Epithelial cell of proximal tubule (primary cell): Measurements from ENCODE around the gene PHF21A. TPM values are rescaled to one million over a fixed set of nuclear protein-coding genes. Genes with fewer than 3 reads are reported as not detected.
A peak's percentile ranks its signal among the peaks of the same experiment; 100 is the strongest.
"Not testable (repeated sequence)": the region's sequence is repeated elsewhere in the genome, so short reads cannot be mapped to it uniquely, and the experiment has no call there.

Experiments
- DNase-seq: peaks from one replicate; pipeline ENCODE4 v3.0.0-alpha.2; 2011; ENCODE audit warnings: low read depth
- H3K4me3 ChIP-seq: 2 replicates; pipeline ENCODE4 v1.5.1; 2011; ENCODE audit warnings: low read depth, mild to moderate bottlenecking, low read length
- CTCF ChIP-seq: conservative IDR thresholded peaks from 2 replicates; pipeline ENCODE4 v1.5.1; 2012; ENCODE audit warnings: low read depth, mild to moderate bottlenecking, low read length
- total RNA-seq: library from RNA; depleted of rRNA; stranded (reverse); fragments of >200 nt; gene quantifications from 2 replicates; pipeline ENCODE4 v1.2.3, GENCODE V29; 2015

PHF21A gene
- total RNA-seq, 1 donor from 2014 or later, result 5.8 TPM

DNA sequence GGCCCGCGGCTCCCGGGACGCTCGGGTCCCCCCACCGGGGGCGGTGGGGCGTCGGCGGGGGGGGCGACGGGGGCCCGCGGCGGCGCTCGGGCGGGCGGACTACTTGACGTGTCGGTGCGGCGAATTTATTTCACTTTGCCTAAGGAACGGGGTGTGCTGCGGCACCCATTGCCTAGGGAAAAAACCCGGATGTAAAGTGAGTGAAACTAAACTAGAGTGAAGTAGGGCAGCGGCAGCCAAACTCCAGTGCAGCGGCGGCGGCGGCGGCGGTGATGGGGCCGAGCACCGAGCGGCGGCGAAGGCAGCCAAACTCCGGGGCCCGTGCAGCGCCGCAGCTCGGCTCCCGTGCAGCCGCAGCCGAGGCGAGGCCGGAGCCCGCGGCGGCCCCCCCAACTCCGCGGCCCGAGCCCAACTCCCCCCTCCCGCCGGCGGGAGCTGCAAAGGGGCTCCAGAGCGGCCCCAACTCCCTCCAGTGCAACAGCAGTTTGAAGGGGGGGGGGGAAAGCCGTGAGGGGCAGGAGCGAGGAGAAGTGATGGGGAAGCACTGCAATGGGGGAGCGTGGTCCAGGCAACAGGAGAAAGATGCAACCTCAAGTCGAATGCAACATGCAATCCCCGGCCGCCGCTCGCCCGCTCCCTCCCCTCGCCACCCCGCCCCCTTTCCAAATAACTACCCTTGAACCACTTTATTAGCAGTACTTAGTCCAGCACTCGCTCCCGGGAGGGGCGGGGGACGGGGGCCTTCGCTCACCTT is 647 bp upstream of the PHF21A start:
- peak; percentile 53 for DNase-seq
- no peak for TF ChIP-seq CTCF
- peak overlapping the region; percentile 78 for H3K4me3 ChIP-seq

GRCh38 chr11:46120346-46121300 is 631 bp downstream of the PHF21A start:
- H3K4me3 ChIP-seq, result peak overlapping the region; percentile 77
- peak; percentile 36 for DNase-seq
- no peak for TF ChIP-seq CTCF

- TF ChIP-seq CTCF, result no peak
- DNase-seq, result peak; percentile 26
These were observed 1.7 kb downstream of the PHF21A start for GRCh38 chr11:46119352-46120216.

DNA sequence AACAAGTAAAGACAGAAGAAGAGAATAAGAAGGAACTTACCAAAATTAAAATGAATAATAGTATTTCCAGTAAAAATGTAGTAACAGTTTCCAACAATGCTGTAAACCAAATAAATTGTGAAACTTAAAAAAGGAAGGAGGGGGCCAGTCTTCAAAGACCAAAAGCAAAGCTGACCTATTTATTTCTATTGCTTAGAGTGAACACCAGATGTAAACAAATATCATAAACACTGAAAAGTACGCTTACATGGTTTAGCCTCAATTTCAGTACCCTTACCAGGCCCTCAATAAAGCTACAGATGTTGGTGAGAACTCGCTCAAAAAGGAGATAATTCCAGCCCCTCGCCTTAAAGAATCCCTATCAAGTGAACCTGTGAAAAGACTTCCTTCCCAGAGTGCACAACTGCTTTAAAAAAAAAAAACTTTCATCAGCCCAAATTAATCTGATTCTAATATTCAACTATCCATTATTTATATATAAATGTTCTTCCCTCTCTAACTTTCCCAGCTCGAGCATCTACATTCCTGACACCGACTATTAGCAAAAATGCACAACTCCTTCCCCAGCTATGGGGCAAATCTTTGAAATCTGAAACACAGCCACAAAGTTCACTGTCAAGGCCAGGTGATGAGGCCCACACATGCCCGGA is 2.4 kb downstream of the PHF21A start:
- H3K4me3 ChIP-seq, result peak overlapping the region; percentile 77
- DNase-seq, result no peak
- no peak for TF ChIP-seq CTCF

More at GRCh38 chr11:46119352-46120216, 1.7 kb downstream of the PHF21A start:
- peak overlapping the region; percentile 77 for H3K4me3 ChIP-seq

- no peak for DNase-seq
- H3K4me3 ChIP-seq, result no peak overlapping the region
- TF ChIP-seq CTCF, result peak; percentile 44
These were observed 3.4 kb downstream of the PHF21A start for GRCh38 chr11:46117842-46118241.

DNA sequence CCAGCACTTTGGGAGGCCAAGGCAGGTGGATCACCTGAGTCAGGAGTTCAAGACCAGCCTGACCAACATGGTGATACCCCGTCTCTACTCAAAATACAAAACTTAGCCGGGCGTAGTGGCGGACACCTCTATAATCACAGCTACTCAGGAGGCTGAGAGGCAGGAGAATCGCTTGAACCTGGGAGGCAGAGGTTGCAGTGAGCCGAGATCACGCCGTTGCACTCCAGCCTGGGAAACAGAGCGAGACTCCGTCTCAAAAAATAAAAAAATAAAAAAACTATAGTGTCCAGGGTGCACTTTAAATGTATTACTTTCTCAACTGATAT is 4.6 kb downstream of the PHF21A start:
- not testable (repeated sequence) for H3K4me3 ChIP-seq, DNase-seq
